ENCODE results near the gene GRM5. TPM values are rescaled to one million over a fixed set of nuclear protein-coding genes. Genes with fewer than 3 reads are reported as not detected.
"Not testable (repeated sequence)": the region's sequence is repeated elsewhere in the genome, so short reads cannot be mapped to it uniquely, and the experiment has no call there.

Gene GRM5
- total RNA-seq, 4 donors from 2014 or later: 0.13 TPM; not detected in 3

- DNase-seq (ENCODE audit: low spot score): no peak
- TF ChIP-seq, protein P1, sequence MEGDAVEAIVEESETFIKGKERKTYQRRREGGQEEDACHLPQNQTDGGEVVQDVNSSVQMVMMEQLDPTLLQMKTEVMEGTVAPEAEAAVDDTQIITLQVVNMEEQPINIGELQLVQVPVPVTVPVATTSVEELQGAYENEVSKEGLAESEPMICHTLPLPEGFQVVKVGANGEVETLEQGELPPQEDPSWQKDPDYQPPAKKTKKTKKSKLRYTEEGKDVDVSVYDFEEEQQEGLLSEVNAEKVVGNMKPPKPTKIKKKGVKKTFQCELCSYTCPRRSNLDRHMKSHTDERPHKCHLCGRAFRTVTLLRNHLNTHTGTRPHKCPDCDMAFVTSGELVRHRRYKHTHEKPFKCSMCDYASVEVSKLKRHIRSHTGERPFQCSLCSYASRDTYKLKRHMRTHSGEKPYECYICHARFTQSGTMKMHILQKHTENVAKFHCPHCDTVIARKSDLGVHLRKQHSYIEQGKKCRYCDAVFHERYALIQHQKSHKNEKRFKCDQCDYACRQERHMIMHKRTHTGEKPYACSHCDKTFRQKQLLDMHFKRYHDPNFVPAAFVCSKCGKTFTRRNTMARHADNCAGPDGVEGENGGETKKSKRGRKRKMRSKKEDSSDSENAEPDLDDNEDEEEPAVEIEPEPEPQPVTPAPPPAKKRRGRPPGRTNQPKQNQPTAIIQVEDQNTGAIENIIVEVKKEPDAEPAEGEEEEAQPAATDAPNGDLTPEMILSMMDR (IDR thresholded peaks at IDR 0.05): no peak
- no peak for ATAC-seq (ENCODE audit: low FRiP score)
Measured at GRCh38 chr11:88849368-88849767, 216.4 kb downstream of the GRM5 start.

GRCh38 chr11:88846266-88846665, 219.5 kb downstream of the GRM5 start:
- not testable (repeated sequence) for ATAC-seq (ENCODE audit: low FRiP score); DNase-seq (ENCODE audit: low spot score)

DNA sequence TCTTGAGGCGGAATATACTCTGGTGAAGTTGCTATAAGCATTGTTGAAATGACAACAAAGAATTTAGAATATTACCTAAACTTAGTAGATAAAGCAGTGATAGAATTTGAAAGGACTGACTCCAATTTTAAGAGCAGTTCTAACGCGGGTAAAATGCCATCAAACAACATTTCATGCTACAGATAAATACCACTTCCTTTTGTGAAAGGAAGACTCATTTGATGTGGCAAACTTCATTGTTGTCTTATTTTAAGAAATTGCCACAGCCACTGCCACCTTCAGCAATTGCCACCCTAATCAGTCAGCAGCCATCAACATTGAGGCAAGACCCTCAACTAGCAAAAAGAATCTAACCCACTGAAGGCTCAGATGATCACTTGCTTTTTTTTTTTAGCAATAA, 220.8 kb downstream of the GRM5 start:
- ATAC-seq (ENCODE audit: low FRiP score); DNase-seq (ENCODE audit: low spot score): not testable (repeated sequence)

GRCh38 chr11:88843766-88844426, 221.9 kb downstream of the GRM5 start:
- not testable (repeated sequence) for DNase-seq (ENCODE audit: low spot score); ATAC-seq (ENCODE audit: low FRiP score)

DNA sequence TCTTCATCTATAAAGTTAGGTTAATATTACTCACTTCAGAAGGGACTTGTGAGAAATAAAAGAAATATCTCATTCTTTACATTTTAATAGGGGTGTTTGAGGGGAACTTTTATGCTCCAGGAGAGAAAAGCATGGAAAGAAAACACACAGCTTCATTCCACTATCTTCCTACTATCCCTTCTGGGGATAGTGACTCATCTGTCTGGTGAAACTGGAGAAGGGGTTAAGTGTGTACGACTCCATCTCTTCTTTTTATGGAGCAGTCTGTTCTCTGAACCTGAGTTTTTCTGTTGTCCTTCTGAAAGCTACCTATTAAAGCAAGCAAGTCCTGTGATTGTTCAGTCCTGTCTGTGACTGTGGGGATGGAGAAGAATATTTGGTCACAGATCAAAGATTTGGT, 227.6 kb downstream of the GRM5 start:
- not testable (repeated sequence) for ATAC-seq (ENCODE audit: low FRiP score); DNase-seq (ENCODE audit: low spot score)

DNA sequence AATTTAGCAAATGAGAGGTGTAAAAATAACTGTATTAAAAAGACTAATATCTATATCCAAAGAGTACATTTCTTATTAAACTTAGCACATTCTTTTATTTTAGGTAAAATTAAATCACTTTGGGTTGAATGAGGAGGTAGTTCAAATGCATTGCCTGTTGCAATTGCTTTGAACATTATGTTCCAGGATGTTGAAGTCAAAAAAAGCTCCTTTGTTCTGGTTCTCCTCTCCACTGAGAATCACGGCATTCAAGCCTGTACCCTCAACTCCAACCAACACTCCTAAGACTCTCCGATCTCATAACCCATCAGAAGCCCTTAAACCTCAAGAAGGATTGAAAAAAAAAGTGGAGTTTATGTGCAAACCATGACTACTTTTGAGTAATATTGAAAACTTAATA, 230.1 kb downstream of the GRM5 start:
- DNase-seq (ENCODE audit: low spot score); ATAC-seq (ENCODE audit: low FRiP score): not testable (repeated sequence)

DNA sequence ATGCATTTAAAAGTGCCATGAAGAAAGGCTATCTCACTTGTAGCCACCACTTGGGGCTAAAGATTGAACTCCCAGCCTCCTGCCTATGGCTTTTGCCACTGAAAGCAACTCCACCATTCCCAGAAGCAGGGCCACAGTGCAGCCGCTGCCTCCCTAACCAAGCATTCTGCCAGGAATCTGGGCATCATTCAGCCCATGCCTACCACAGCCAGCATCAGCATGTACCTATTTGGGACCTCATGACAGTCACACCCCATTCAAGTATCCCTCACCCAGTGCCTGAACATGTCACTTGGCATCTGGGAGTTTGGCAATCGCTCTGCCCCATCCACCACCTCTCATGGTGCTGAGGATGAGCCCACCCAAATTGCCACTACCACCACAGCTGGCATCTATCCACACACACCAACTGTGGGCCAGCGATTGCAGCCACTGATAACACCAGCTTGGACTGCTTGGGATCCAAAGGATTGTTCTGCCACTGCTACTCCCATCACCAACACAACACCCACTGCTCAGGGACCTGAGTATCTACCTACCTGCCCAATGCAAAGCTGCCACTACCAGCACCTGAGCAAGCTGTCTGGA, 234.4 kb downstream of the GRM5 start:
- no peak for ATAC-seq (ENCODE audit: low FRiP score)
- no peak for DNase-seq (ENCODE audit: low spot score)
- TF ChIP-seq, protein P1 (IDR thresholded peaks at IDR 0.05): no peak

GRCh38 chr11:88827018-88827676, 238.6 kb downstream of the GRM5 start:
- TF ChIP-seq, protein P1 (IDR thresholded peaks at IDR 0.05): no peak
- no peak for ATAC-seq (ENCODE audit: low FRiP score)
- DNase-seq (ENCODE audit: low spot score): no peak

DNA sequence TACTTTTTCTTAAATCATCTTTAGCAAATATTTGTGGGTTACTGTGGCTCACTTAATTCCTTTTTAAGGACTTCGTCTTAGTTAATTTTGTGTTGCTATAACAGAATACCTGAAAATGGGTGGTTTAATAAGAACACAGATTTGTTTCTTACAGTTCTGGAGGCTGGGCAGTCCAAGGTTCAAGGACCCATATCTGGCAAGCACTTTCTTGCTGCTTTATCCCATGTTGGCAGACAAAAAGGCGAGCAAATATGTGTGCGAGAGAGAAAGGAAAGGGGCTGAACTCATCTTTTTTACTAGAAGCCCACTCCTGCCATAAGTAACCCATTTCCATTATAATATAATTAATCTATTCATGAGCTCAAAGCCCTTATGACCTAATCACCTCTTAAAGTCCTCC, 246.2 kb downstream of the GRM5 start:
- TF ChIP-seq, protein P1 (IDR thresholded peaks at IDR 0.05): no peak
- ATAC-seq (ENCODE audit: low FRiP score) (no peak), DNase-seq (ENCODE audit: low spot score) (no peak)
